Measurements from ENCODE around the gene WBP2NL. TPM values are rescaled to one million over a fixed set of nuclear protein-coding genes. Genes with fewer than 3 reads are reported as not detected.

The WBP2NL gene
- total and polyA plus RNA-seq, 2 of the 8 experiments (the other 6 are each of a cell fraction or from before 2014, with no cell fraction given): not detected

DNA sequence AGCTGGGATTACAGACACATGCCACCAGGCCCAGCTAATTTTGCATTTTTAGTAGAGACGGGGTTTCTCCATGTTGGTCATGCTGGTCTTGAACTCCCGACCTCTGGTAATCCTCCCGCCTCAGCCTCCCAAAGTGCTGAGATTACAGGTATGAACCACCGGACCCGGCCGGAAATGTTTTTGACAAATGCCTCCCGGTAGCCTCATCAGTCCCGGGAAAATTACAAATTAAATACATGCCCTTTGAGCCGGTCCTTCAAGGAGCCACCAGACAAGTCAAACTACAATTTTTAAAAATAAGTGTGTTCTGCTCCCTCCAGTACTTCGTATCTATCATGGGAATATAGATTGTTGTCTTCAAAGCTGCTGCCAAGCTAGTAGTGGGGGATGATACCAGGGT is 17.5 kb downstream of the WBP2NL start:
- TF ChIP-seq CREB1 (IDR thresholded peaks at IDR 0.05): no peak
- no peak for TF ChIP-seq BRCA1 (IDR thresholded peaks at IDR 0.05; ENCODE audit: low read depth, low read length)
- TF ChIP-seq BCL11A (IDR thresholded peaks at IDR 0.05; ENCODE audit: low read depth in 2 of 2, low read length in 2 of 2): no peak
- no peak for TF ChIP-seq HDAC2 (IDR thresholded peaks at IDR 0.05; ENCODE audit: borderline replicate concordance in 1 of 2, low read depth in 2 of 2, low read length in 2 of 2)
- no peak for TF ChIP-seq RNF2 (IDR thresholded peaks at IDR 0.05; ENCODE audit: borderline replicate concordance, low read depth, low read length, missing control alignments, poor library complexity, severe bottlenecking)
- no peak for TF ChIP-seq TAF1 (IDR thresholded peaks at IDR 0.05; ENCODE audit: low read depth, low read length)
- TF ChIP-seq NRF1 (IDR thresholded peaks at IDR 0.05; ENCODE audit: low read depth, low read length): no peak
- TF ChIP-seq KDM1A (IDR thresholded peaks at IDR 0.05; ENCODE audit: borderline replicate concordance, low read length): no peak
- TF ChIP-seq CHD2 (IDR thresholded peaks at IDR 0.05; ENCODE audit: low read length): no peak
- TF ChIP-seq TCF12 (IDR thresholded peaks at IDR 0.05; ENCODE audit: low read depth, low read length): no peak
- no peak for TF ChIP-seq CBX5 (IDR thresholded peaks at IDR 0.05; ENCODE audit: low read depth, low read length)
- TF ChIP-seq, protein P1, sequence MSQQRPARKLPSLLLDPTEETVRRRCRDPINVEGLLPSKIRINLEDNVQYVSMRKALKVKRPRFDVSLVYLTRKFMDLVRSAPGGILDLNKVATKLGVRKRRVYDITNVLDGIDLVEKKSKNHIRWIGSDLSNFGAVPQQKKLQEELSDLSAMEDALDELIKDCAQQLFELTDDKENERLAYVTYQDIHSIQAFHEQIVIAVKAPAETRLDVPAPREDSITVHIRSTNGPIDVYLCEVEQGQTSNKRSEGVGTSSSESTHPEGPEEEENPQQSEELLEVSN (IDR thresholded peaks at IDR 0.05): no peak
- H3K23me2 ChIP-seq (ENCODE audit: low read depth, low read length): no peaks in the 10 kb centered on the region
- H3K9ac ChIP-seq (replicated peaks in 1 of 4; ENCODE audit: extremely low read depth in 1 of 4, low read depth in 3 of 4, low read length in 3 of 4): no peak overlapping the region
- H4K8ac ChIP-seq (ENCODE audit: extremely low read depth, insufficient read depth, low read length): no peak overlapping the region
- H2BK15ac ChIP-seq (ENCODE audit: low read length): no peak overlapping the region
- H2AFZ ChIP-seq (ENCODE audit: low read length): no peak overlapping the region
- H3K4me3 ChIP-seq (ENCODE audit: extremely low read depth in 1 of 4, insufficient read depth in 2 of 4, low read depth in 3 of 4, low read length in 4 of 4): no peak overlapping the region
- no peak overlapping the region for H2BK120ac ChIP-seq (replicated peaks; ENCODE audit: low read depth, low read length)
- CTCF ChIA-PET (ENCODE audit: partially characterized antibody): interaction anchor here (1.0 to 1.5 kb wide), 2 partner anchors 22 to 97 kb away, joined by 3 to 4 read pairs; no protein-coding TSS in a partner anchor
- H3K14ac ChIP-seq (ENCODE audit: insufficient read length): no peak overlapping the region
- no peaks in the 10 kb centered on the region for H3K9me3 ChIP-seq (ENCODE audit: insufficient read depth in 2 of 2, low read depth in 1 of 2, low read length in 1 of 2)
- H3K4me2 ChIP-seq (ENCODE audit: insufficient read depth in 1 of 2, low read depth in 2 of 2, low read length in 2 of 2): no peak overlapping the region
- H4K20me1 ChIP-seq (replicated peaks in 1 of 2; ENCODE audit: control insufficient read depth in 1 of 2, insufficient read depth in 2 of 2, low read length in 2 of 2): no peaks in the 10 kb centered on the region
- H3K4me1 ChIP-seq (replicated peaks in 1 of 4; ENCODE audit: control insufficient read depth in 3 of 4, insufficient read depth in 4 of 4, low read length in 3 of 4): no peaks in the 10 kb centered on the region
- no peak overlapping the region for H4K91ac ChIP-seq (replicated peaks; ENCODE audit: insufficient read length, low read length)
- POLR2A ChIA-PET (ENCODE audit: partially characterized antibody): interaction anchor here (1.1 to 1.4 kb wide), 2 partner anchors 68 to 74 kb away, joined by 4 to 6 read pairs; partner anchors contain the start of gene NDUFA6
- H2BK20ac ChIP-seq (ENCODE audit: low read length): no peak overlapping the region
- DNase-seq (ENCODE audit: low read depth in 1 of 2, low spot score in 2 of 2) (no peak), FAIRE-seq (no peak)
- H3K18ac ChIP-seq (ENCODE audit: extremely low read depth, low read length): no peak overlapping the region
- H3K56ac ChIP-seq (replicated peaks; ENCODE audit: insufficient read length, low read depth, low read length): no peak overlapping the region
- no peaks in the 10 kb centered on the region for H3K36me3 ChIP-seq (ENCODE audit: control insufficient read depth in 2 of 4, insufficient read depth in 4 of 4, low read length in 3 of 4)
- no peak overlapping the region for H4K5ac ChIP-seq (ENCODE audit: insufficient read length, low read depth, low read length)
- no peaks in the 10 kb centered on the region for H3K79me2 ChIP-seq (ENCODE audit: control insufficient read depth in 1 of 2, insufficient read depth in 2 of 2, low read length in 2 of 2)
- H3K4ac ChIP-seq (replicated peaks; ENCODE audit: insufficient read length, low read depth, low read length): no peak overlapping the region
- 84% methylated on average over 10 of the region's 10 CpGs; no CpG with 5 or more reads in 1 of the 2 experiments for WGBS, 2 experiments (ENCODE audit: extremely low coverage in 1 of 2, insufficient coverage in 1 of 2, insufficient read length in 1 of 2, insufficient replicate concordance in 2 of 2, low coverage in 1 of 2, low lambda C conversion rate in 2 of 2, missing lambda C conversion rate in 1 of 2)
- no peak overlapping the region for H2BK5ac ChIP-seq (ENCODE audit: low read depth, low read length)
- no peaks in the 10 kb centered on the region for H3K27me3 ChIP-seq (replicated peaks in 1 of 4; ENCODE audit: control insufficient read depth in 3 of 4, extremely low read depth in 1 of 4, insufficient read depth in 3 of 4, low read length in 3 of 4)
- no peak overlapping the region for H3K23ac ChIP-seq (ENCODE audit: insufficient read length)
- no peaks in the 10 kb centered on the region for H3K79me1 ChIP-seq (ENCODE audit: low read depth, low read length)
- no peak overlapping the region for H2BK12ac ChIP-seq (ENCODE audit: low read depth, low read length)
- no peak overlapping the region for H3K27ac ChIP-seq (ENCODE audit: low read depth, low read length)
- no peak overlapping the region for H2AK5ac ChIP-seq (ENCODE audit: low read depth, low read length)

Measured in H1 (cell line).